ENCODE data around the gene NDFIP2.
"Not testable (repeated sequence)": the region's sequence is repeated elsewhere in the genome, so short reads cannot be mapped to it uniquely, and the experiment has no call there.

NDFIP2 gene

DNA sequence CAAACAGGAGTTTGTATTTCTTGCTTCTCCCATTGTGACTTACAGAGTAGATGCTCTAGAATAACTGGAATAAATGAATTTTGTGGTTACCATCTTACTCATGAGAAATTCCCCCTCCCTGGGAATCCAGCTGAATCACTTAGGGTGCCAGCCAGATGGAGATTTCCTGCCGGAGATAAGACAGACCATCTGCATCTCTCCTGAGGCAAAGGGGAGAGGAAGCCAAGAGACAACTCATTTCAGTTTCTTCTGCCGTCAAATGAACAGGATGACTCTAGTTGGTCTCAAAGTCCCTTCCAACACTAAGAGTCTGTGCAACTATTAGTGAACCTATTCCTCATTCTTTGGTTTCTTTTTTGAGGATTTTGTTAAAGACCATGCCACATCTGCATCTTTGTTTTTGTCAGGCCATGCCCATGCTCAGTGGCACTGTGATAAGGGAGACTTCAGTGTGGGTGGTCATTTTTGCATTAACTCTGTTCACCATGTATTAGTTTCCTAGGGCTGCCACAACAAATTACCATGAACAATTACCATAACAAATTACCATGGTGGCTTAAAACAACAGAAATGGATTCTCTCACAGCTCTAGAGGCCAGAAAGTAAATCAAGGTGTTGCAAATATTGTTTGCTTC lies 112.8 kb downstream of the NDFIP2 start:
- no peak for DNase-seq (ENCODE audit: low spot score)

DNA sequence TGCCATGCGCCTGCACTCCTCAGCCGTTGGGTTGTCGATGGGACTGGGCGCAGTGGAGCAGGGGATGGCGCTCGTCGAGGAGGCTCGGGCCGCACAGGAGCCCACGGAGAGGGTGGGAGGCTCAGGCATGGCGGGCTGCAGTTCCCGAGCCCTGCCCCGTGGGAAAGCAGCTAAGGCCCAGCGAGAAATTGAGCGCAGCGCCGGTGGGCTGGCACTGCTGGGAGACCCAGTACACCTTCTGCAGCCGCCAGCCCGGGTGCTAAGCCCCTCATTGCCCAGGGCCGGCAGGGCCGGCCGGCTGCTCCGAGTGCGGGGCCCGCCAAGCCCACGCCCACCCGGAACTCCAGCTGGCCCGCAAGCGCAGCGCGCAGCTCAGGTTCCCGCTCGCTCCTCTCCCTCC lies 119.2 kb downstream of the NDFIP2 start:
- DNase-seq (ENCODE audit: low spot score), result not testable (repeated sequence)

DNA sequence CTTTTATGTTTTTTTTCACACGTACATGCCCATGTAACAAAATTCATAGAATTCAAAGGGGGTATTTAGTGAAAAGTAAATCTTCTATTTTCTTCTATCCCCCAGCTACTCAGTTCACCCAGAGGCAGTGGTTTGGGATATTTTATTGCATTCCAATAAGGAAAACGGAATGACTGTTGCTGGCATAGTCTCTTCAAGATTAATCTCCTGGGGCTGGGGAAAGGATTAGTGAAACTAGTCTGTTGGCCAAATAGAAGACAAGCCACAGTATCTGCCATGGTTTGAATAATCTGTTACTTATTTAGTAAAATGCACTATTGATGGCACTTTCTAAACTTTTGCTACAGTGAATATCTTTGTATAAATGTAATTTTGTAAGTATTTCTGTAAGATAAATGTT lies 122.0 kb downstream of the NDFIP2 start:
- DNase-seq (ENCODE audit: low spot score), result no peak

DNA sequence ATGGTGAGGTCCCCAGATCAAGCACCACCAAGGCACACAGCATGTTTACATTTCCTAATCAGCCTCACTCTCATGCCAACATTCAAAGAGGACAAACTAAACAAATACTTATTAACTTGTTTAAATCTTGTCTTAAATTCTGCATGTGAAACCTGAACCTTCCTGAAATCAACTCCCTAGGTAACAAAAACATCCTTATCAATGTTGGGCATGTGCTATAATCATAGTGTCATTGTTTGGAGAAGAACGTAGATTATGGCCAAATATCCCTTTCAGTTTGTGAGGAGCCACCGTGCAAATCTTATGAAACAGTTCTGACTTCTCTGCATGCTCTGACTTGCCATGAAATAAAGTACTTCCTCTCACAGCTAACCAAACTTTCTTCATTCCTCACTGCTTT lies 123.8 kb downstream of the NDFIP2 start:
- no peak for DNase-seq (ENCODE audit: low spot score)
